GM18519 (cell line): ENCODE measurements around the gene CDSN.

Source experiments
- ATAC-seq: cut with Tn5 transposase; IDR thresholded peaks from one replicate; pipeline ENCODE4 v1.9.1; 2021; ENCODE audit warnings: mild to moderate bottlenecking, moderate library complexity; ENCODE audit not compliant: unreplicated experiment, low FRiP score

The CDSN gene

DNA sequence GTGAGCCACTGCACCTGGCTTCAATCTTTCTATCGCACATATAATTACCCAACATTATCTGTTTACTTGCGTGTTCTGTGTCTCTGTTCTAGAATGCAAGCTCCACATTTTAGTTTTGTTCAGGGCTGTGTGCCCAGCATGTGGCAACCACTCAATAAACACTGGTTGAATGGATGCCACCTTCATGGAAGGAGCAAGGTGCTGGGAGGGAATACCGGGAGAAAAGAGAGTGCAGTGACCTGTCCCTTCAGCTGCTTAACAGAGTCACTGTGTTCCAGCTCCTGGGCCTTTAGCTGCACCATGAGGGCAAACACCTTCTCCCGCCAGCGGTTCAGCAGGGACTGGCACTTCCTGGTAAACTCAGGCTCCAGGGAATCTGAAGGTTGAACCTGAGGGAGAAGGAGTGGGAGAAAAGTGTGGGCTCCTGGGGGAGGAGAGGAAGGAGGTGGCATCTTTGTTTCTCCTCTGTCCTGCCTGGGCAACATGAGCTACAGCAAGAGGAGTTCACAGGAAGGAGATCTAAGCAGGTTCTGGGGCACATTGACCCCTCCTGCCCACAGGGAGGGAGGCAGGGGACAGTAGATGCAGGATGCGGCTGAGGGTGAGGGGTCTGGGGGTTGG is 29.7 kb upstream of the CDSN start:
- no peak for ATAC-seq

DNA sequence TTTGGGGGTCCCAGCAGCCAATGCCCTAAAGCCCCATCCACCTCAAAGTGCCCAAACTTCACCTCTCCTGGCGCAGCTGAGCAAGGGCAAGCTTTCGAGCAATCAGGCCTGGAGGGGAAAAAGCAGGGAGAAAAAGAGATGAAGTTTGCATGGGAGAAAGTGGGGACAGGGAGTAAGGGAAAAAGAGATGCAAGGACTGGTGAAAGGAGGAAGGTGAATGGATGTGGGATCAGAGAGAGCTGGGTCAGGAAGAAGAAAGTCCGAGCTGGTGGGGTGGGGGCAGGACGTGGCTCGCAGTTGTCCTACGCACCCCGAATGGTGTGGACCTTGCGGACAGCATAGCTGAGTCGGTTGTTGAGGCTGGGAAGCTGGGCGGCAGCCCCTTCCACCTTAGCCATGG is 25.1 kb upstream of the CDSN start:
- no peak for ATAC-seq

- no peak for ATAC-seq
Observed at GRCh38 chr6:31144970-31145340, 24.7 kb upstream of the CDSN start.

GRCh38 chr6:31144296-31144969 is 24.2 kb upstream of the CDSN start:
- no peak for ATAC-seq

DNA sequence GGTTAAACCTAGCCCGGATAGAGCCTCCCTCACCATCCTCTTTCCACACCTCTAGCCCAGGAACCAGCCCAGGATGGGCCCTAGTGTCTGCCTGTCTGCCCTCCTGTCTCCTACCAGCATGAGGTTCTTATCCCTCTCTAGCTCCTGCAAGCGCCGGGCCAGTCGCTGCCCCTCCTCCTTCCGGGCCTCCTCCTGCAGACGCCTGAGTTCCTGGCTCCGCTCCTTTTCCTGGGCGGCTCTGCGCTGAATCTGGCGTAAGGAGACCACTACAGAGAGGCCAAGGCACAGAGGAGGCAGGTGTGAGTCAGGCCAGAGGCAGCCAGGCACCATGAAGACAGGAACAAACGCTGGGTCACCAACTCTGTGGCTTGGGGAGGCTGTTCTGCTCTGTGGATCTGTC is 22.9 kb upstream of the CDSN start:
- no peak for ATAC-seq

DNA sequence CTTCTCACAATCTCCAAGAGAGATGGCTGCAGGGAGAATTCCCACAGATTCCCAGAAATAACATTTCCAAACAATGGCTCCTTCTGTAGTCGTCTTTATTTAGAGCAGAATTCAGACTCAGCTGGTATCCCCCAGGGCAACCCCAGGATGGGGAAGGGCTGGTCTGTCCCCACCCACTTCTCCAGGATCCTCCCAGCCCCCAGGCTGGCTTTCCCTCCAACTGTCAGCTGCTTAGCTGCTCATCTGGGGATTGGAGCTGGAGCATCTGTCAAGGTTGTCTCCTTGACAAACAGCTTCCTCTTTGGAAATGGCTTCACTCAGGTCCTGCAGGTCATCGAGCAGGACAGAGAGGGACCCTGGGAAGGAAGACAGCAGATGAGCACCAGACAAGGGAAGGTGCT is 22.1 kb upstream of the CDSN start:
- no peak for ATAC-seq

- no peak for ATAC-seq
Observed at GRCh38 chr6:31140643-31141042, 20.4 kb upstream of the CDSN start.

- no peak for ATAC-seq
Observed at GRCh38 chr6:31139599-31139998, 19.4 kb upstream of the CDSN start.

DNA sequence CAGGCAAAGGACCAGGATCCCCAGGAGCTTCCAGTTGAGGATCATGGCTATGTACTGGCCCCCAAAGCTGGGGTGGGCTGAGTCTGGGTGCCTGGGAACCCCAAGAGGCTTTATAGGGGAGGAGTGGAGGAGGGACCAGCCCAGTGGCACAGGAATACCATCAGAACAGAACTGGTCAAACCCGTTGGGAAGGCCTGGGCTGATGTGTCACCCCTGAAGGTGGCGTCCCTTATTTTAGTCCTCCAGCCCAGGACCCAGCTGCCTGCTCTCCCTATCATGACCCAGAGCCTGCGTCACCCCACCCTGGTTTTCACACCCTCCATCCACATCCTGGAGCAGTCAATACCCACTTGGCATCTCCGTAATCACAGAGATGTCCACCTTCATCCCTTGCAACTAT is 18.7 kb upstream of the CDSN start, which contains the start of gene PSORS1C2:
Gene PSORS1C2 (minus strand): TSS at position 85 of the 400 bp plus-strand sequence. CDS start 40 bp downstream, at position 45.
- no peak for ATAC-seq

GRCh38 chr6:31135710-31136109 is 15.5 kb upstream of the CDSN start:
- no peak for ATAC-seq

GRCh38 chr6:31132806-31133205 is 12.6 kb upstream of the CDSN start:
- ATAC-seq: no peak

GRCh38 chr6:31131595-31131994 is 11.3 kb upstream of the CDSN start:
- ATAC-seq: no peak

DNA sequence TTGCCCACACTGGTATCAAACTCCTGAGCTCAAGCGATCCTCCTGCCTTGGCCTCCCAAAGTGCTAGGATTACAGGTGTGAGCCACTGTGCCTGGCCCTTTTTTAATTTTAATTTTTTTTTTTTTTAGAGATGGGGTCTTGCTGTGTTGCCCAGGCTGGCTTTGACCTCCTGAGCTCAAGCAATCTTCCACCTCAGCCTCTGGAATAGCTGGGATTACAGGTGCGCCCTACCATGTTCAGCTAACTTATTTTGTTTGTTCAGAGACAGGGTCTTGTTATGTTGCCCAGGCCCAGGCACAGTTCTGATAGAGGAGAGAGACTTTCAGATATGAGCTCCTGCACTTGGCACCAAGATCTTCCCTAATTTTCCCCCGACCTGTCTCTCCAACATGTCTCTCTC is 10.5 kb upstream of the CDSN start:
- ATAC-seq: no peak

GRCh38 chr6:31129130-31129529 is 8.9 kb upstream of the CDSN start:
- ATAC-seq: no peak

DNA sequence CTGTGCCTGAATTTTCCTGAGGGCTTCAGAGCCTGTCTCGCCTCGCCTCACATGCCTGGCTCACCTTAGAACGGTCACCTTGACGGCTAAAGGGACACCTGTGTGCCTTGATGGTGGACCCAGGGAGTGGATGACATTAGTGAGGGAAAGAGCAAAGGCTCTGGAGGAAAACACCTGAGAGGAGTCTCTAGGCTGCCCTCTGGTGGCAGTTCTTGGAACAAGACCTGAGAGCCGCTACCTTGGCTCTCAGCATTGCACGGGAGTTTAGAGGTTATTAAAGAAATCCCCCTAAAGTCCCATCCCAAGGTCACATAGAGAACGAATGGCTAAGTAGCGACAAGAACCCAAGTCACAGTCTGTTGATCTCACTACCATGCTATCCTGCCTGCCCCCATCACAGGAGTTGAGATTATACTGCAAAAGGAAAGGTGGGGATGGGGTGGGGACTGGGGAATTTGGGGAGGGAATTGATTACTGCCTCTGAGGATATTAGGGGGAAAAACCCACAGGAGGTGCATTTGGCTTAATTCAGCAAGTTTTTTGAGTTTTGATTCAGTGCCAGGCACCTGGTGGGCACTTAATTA is 7.9 kb upstream of the CDSN start:
- ATAC-seq: no peak

DNA sequence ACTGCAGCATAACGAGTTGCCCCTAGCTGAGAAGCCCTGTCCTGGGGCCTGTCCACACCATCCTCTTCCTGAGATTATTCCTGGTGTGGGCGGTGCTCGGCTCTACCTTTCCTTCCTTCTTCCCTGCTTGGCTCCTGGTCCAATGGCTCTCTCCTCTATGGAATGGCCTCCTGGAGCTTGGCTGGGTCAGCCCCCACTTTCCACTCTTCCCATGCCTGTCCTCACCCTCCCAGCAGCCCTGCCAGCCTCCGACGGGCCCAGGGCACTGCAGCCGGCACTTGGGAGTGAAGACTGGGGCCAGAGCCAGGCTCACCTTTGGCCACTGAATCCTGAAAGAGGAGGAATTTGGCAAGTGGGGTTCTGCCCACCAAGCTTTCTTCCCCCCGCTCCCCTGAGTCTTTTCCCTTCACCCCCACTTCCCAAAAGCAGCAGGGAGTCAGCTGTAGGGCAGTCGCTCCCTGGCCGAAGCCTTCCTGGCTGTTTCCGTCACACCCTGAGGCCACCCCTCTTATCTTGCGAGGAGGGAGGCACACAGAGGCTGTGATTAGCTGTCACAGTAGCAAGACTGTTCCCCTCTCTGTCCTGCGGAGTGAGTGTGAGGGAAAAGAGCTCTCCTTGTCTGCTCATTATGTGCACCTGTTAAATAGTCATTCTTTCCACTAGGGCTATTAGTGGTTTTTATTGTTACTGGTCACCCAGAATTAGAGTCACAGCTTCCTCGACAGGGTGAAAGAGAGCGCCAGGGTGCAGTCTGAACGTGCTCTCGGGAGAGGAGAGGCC is 6.3 kb upstream of the CDSN start:
- ATAC-seq: no peak

GRCh38 chr6:31125586-31126363 is 5.5 kb upstream of the CDSN start:
- ATAC-seq: no peak

DNA sequence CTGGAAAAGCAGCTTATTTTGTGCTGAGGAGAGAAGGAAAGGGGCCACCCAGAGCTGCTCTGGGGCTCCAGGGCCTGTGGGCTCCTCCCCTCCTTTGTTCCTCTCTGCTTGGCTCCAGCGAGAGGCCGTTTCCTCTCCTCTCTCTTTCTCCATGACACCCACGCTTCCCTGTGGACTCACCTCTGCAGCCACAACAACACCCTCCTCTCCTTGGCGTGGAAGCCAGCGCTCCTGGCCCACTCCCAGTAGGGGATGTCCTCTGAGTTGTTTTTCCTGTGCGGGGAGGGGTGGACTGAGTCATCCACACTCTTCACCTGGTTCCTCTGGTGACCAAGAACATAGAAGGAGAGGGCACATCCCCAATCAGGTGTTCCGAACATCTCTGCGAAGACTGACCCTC is 4.9 kb upstream of the CDSN start:
- no peak for ATAC-seq

GRCh38 chr6:31122791-31123706 is 2.8 kb upstream of the CDSN start:
- no peak for ATAC-seq
